Chondrocyte (in vitro differentiated cells): ENCODE data around the gene MED13L. TPM values are rescaled to one million over a fixed set of nuclear protein-coding genes. Genes with fewer than 3 reads are reported as not detected.
A peak's percentile ranks its signal among the peaks of the same experiment; 100 is the strongest.

Source experiments
- DNase-seq: peaks from one replicate; pipeline ENCODE4 v3.0.0; 2021; ENCODE audit warnings: mixed read lengths, low spot score
- H3K27ac Mint-ChIP-seq: one replicate; pipeline ENCODE4 v1.8.0; 2021; ENCODE audit warnings: mild to moderate bottlenecking, moderate library complexity, mixed read lengths; ENCODE audit not compliant: unreplicated experiment
- H3K27me3 Mint-ChIP-seq: 2 replicates; pipeline ENCODE4 v1.8.0; 2021; ENCODE audit warnings: low read depth, mixed read lengths
- H3K36me3 Mint-ChIP-seq: 2 replicates; pipeline ENCODE4 v1.8.0; 2021; ENCODE audit warnings: low read depth, mixed read lengths
- H3K4me1 Mint-ChIP-seq: 2 replicates; pipeline ENCODE4 v1.8.0; 2021; ENCODE audit warnings: low read depth, mild to moderate bottlenecking, mixed read lengths
- H3K4me3 Mint-ChIP-seq: one replicate; pipeline ENCODE4 v1.8.0; 2021; ENCODE audit warnings: mild to moderate bottlenecking, moderate library complexity, mixed read lengths; ENCODE audit not compliant: unreplicated experiment
- H3K9me3 Mint-ChIP-seq: 2 replicates; pipeline ENCODE4 v1.8.0; 2021; ENCODE audit warnings: low read depth, mixed read lengths
- total RNA-seq: library from RNA; stranded (reverse); gene quantifications from 3 replicates; pipeline ENCODE4 v1.2.1, GENCODE V29; 2021
- TF ChIP-seq, protein P1 (sequence below): fragments of 200-600 bp; sonication (generic); IDR thresholded peaks from 2 replicates; pipeline ENCODE4 v1.5.0; 2021; ENCODE audit warnings: antibody characterized with exemption, mild to moderate bottlenecking, moderate library complexity

Gene MED13L
- total RNA-seq, 1 donor from 2014 or later = 162 TPM

GRCh38 chr12:116054280-116054679 is 223.2 kb downstream of the MED13L start:
- no peak for DNase-seq
- TF ChIP-seq, protein P1, sequence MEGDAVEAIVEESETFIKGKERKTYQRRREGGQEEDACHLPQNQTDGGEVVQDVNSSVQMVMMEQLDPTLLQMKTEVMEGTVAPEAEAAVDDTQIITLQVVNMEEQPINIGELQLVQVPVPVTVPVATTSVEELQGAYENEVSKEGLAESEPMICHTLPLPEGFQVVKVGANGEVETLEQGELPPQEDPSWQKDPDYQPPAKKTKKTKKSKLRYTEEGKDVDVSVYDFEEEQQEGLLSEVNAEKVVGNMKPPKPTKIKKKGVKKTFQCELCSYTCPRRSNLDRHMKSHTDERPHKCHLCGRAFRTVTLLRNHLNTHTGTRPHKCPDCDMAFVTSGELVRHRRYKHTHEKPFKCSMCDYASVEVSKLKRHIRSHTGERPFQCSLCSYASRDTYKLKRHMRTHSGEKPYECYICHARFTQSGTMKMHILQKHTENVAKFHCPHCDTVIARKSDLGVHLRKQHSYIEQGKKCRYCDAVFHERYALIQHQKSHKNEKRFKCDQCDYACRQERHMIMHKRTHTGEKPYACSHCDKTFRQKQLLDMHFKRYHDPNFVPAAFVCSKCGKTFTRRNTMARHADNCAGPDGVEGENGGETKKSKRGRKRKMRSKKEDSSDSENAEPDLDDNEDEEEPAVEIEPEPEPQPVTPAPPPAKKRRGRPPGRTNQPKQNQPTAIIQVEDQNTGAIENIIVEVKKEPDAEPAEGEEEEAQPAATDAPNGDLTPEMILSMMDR = no peak
- Mint-ChIP-seq H3K36me3 (no peaks in the 10 kb centered on the region), H3K27ac (no peak overlapping the region), H3K9me3 (no peaks in the 10 kb centered on the region), H3K4me3 (no peak overlapping the region), H3K4me1 (peaks cover 54% of the 10 kb centered on the region), H3K27me3 (no peaks in the 10 kb centered on the region)

- H3K36me3 Mint-ChIP-seq = no peaks in the 10 kb centered on the region
- H3K9me3 Mint-ChIP-seq = no peaks in the 10 kb centered on the region
- TF ChIP-seq, protein P1 = no peak
- no peak for DNase-seq
- H3K27ac Mint-ChIP-seq = peak overlapping the region; percentile 37
- H3K27me3 Mint-ChIP-seq = no peaks in the 10 kb centered on the region
- peaks cover 58% of the 10 kb centered on the region for H3K4me1 Mint-ChIP-seq
- no peak overlapping the region for H3K4me3 Mint-ChIP-seq
These were observed 223.9 kb downstream of the MED13L start for GRCh38 chr12:116053479-116054200.

DNA sequence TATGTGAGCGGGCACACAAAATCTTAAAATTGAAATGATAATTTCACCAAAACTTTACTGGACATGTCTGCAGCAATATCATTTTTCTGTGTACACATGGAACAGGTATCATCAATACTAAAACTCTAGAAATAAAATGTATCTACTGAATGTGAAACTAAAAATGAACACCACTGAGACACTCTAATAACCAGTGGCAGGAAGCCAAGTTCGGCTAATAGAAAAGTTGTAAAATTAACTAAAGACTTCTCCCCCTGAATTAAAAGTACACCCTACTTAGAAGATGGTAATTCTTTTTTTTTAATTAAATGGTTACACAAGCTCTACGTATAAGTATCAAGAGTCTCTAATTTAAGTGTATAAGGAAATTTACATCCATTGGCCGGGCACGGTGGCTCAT is 227.2 kb downstream of the MED13L start:
- Mint-ChIP-seq H3K36me3 (no peaks in the 10 kb centered on the region), H3K27ac (peak overlapping the region; percentile 66), H3K4me3 (no peak overlapping the region), H3K27me3 (no peaks in the 10 kb centered on the region), H3K4me1 (peaks cover 63% of the 10 kb centered on the region), H3K9me3 (no peaks in the 10 kb centered on the region)
- DNase-seq = no peak
- TF ChIP-seq, protein P1 = no peak

GRCh38 chr12:116048879-116049278 is 228.6 kb downstream of the MED13L start:
- DNase-seq = no peak
- no peaks in the 10 kb centered on the region for H3K27me3 Mint-ChIP-seq
- peak overlapping the region; percentile 71 for H3K27ac Mint-ChIP-seq
- H3K4me3 Mint-ChIP-seq = no peak overlapping the region
- no peaks in the 10 kb centered on the region for H3K9me3 Mint-ChIP-seq
- TF ChIP-seq, protein P1 = no peak
- peaks cover 1% of the 10 kb centered on the region for H3K36me3 Mint-ChIP-seq
- peaks cover 70% of the 10 kb centered on the region for H3K4me1 Mint-ChIP-seq

DNA sequence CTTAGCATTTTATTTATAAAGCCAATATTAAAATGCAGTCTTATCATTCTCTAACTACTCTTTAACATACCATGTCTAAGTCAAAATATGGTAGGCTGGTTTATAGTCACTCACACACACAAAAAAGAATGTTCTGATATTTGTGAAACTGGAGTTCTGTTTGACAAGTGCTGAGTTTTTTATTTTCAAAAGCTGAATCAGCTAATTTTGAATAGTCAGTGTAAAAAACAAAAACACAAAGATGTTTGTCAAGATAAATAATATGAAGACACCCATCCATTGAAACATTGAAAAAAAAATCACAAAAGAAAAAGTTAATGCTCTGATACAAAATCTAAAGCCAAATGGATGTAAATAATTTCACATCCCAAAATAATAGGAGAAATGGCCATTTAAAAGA is 231.5 kb downstream of the MED13L start:
- no peak for DNase-seq
- H3K27me3 Mint-ChIP-seq = no peaks in the 10 kb centered on the region
- no peak overlapping the region for H3K27ac Mint-ChIP-seq
- TF ChIP-seq, protein P1 = no peak
- no peak overlapping the region for H3K4me3 Mint-ChIP-seq
- peaks cover 3% of the 10 kb centered on the region for H3K36me3 Mint-ChIP-seq
- no peaks in the 10 kb centered on the region for H3K9me3 Mint-ChIP-seq
- H3K4me1 Mint-ChIP-seq = peaks cover 72% of the 10 kb centered on the region
